HCT116 (cell line): ENCODE results near the gene AKT1. TPM values are rescaled to one million over a fixed set of nuclear protein-coding genes. Genes with fewer than 3 reads are reported as not detected.

Experiments
- ATAC-seq: fragments of 200-7000 bp; cut with Tn5 transposase; 2 replicates; pipeline ENCODE4 v1.9.1; 2020; ENCODE audit warnings: mild to moderate bottlenecking, moderate library complexity
- BruUV-seq: library from RNA; stranded (reverse); fragments of 400-500 nt; replicated peaks from 2 replicates; lab custom pipeline; 2021; lab: Mats Ljungman, UMichigan
- CTCF ChIA-PET: fragments of 300-600 bp; sonication (Branson Sonifier 250); formaldehyde crosslinking; loops from one replicate; lab custom pipeline; 2021; ENCODE audit warnings: antibody characterized with exemption; lab: Charles Lee
- POLR2A ChIA-PET: fragments of 300-600, 350-600 bp; sonication (Branson Sonifier 250); formaldehyde crosslinking; loops from one replicate; lab custom pipeline; 2021; ENCODE audit warnings: antibody characterized with exemption; lab: Charles Lee
- RAD21 ChIA-PET, 2 experiments: fragments of 300-600 bp; sonication (Branson Sonifier 250); formaldehyde crosslinking; loops; one replicate each; lab custom pipeline; 2023; ENCODE audit warnings: low total read pairs in 2 of 2; ENCODE audit not compliant: uncharacterized antibody in 2 of 2, unreplicated experiment in 2 of 2, low non-redundant PET in 1 of 2; lab: Charles Lee
- DNase-seq: peaks from one replicate; pipeline ENCODE4 v3.0.0-alpha.2; 2010; ENCODE audit warnings: low read depth, low spot score
- H2AFZ ChIP-seq: fragments of 200-600 bp; shearing (Covaris generic), sonication (generic); 2 replicates; pipeline ENCODE4 v1.6.1; 2017; ENCODE audit warnings: low read depth, mixed run types, mixed read lengths, antibody characterized with exemption, low read length; ENCODE audit not compliant: poor library complexity, severe bottlenecking
- H3K27ac ChIP-seq: 2 replicates; pipeline ENCODE4 v1.5.1; 2012; ENCODE audit warnings: low read depth, low read length
- H3K27me3 ChIP-seq: fragments of 200-600 bp; sonication (generic); 2 replicates; pipeline ENCODE4 v1.6.1; 2016; ENCODE audit warnings: mixed run types, low read length, mixed read lengths; ENCODE audit not compliant: insufficient read depth
- H3K36me3 ChIP-seq, 2 experiments: fragments of 200-500 bp in 1 of 2; fragments of 200-600 bp in 1 of 2; sonication (Bioruptor generic) in 1 of 2; sonication (generic) in 1 of 2; 2 replicates each; pipeline versions ENCODE4 v1.5.1 to v1.6.1; 2014 to 2016; ENCODE audit warnings: low read length in 2 of 2, inconsistent platforms in 1 of 2, mixed read lengths in 1 of 2, mixed run types in 1 of 2; ENCODE audit not compliant: insufficient read depth in 2 of 2, control insufficient read depth in 1 of 2
- H3K4me1 ChIP-seq, 2 experiments: fragments of 200-600 bp in 1 of 2; sonication (generic) in 1 of 2; 2 replicates each; pipeline versions ENCODE4 v1.5.1 to v1.6.1; 2012 to 2017; ENCODE audit warnings: low read length in 2 of 2, inconsistent platforms in 1 of 2, mild to moderate bottlenecking in 1 of 2, mixed read lengths in 1 of 2, mixed run types in 1 of 2, moderate library complexity in 1 of 2; ENCODE audit not compliant: insufficient read depth in 2 of 2, control insufficient read depth in 1 of 2
- H3K4me2 ChIP-seq: fragments of 200-600 bp; sonication (generic); 2 replicates; pipeline ENCODE4 v1.6.1; 2017; ENCODE audit warnings: mixed run types, low read length, mixed read lengths
- H3K4me3 ChIP-seq, 2 experiments: fragments of 200-600 bp in 1 of 2; sonication (generic) in 1 of 2; replicated peaks in 1 of 2; 2 replicates each; pipeline ENCODE4 v1.5.1; 2011 to 2016; ENCODE audit warnings: low read length in 2 of 2, control low read depth in 1 of 2, low read depth in 1 of 2, mild to moderate bottlenecking in 1 of 2, mixed read lengths in 1 of 2, mixed run types in 1 of 2
- H3K79me2 ChIP-seq: fragments of 200-600 bp; sonication (generic); 2 replicates; pipeline ENCODE4 v1.6.1; 2017; ENCODE audit warnings: mild to moderate bottlenecking, mixed run types, low read length, moderate library complexity, mixed read lengths; ENCODE audit not compliant: insufficient read depth
- H3K9ac ChIP-seq: fragments of 200-600 bp; sonication (generic); 2 replicates; pipeline ENCODE4 v1.6.1; 2016; ENCODE audit warnings: low read length, mixed read lengths
- H3K9me2 ChIP-seq: fragments of 200-600 bp; sonication (generic), shearing (Covaris generic); 2 replicates; pipeline ENCODE4 v1.6.1; 2017; ENCODE audit warnings: mixed run types, mild to moderate bottlenecking, moderate library complexity; ENCODE audit not compliant: insufficient read depth
- H3K9me3 ChIP-seq, 2 experiments: fragments of 200-500 bp in 1 of 2; fragments of 200-600 bp in 1 of 2; sonication (Bioruptor generic) in 1 of 2; sonication (generic) in 1 of 2; 2 replicates each; pipeline ENCODE4 v1.6.1; 2014 to 2017; ENCODE audit warnings: low read length in 2 of 2, mixed read lengths in 2 of 2, inconsistent platforms in 1 of 2, low read depth in 1 of 2, mild to moderate bottlenecking in 1 of 2, mixed run types in 1 of 2, moderate library complexity in 1 of 2; ENCODE audit not compliant: control insufficient read depth in 1 of 2, insufficient read depth in 1 of 2
- H4K20me1 ChIP-seq: fragments of 200-600 bp; sonication (generic), shearing (Covaris generic); 2 replicates; pipeline ENCODE4 v1.6.1; 2017; ENCODE audit warnings: mixed run types, mild to moderate bottlenecking, moderate library complexity; ENCODE audit not compliant: insufficient read depth
- CBX3 ChIP-seq: IDR thresholded peaks from 2 replicates; pipeline ENCODE4 v1.6.1; 2012; ENCODE audit warnings: low read depth
- ELF1 ChIP-seq: IDR thresholded peaks from 2 replicates; pipeline ENCODE4 v1.6.1; 2012; ENCODE audit warnings: low read depth, borderline replicate concordance
- EZH2 ChIP-seq: fragments of 200-600 bp; sonication (generic); IDR thresholded peaks from 2 replicates; pipeline ENCODE4 v1.6.1; 2017; ENCODE audit warnings: antibody characterized with exemption, mixed run types
- FOSL1 ChIP-seq: IDR thresholded peaks from 2 replicates; pipeline ENCODE4 v1.6.1; 2012; ENCODE audit warnings: low read depth
- MAX ChIP-seq: IDR thresholded peaks from 2 replicates; pipeline ENCODE4 v1.6.1; 2012
- POLR2AphosphoS5 ChIP-seq: IDR thresholded peaks from 2 replicates; pipeline ENCODE4 v1.6.1; 2011; ENCODE audit warnings: mild to moderate bottlenecking, low read depth, low read length, moderate library complexity
- SRF ChIP-seq: IDR thresholded peaks from 2 replicates; pipeline ENCODE4 v1.6.1; 2012; ENCODE audit warnings: low read depth
- TCF7L2 ChIP-seq: IDR thresholded peaks from 2 replicates; pipeline ENCODE4 v1.7.0; 2011; ENCODE audit warnings: borderline replicate concordance, inconsistent platforms; ENCODE audit not compliant: insufficient read depth, insufficient read length; ENCODE audit errors: extremely low read depth
- ZNF274 ChIP-seq: fragments of 200-500 bp; sonication (Bioruptor generic); IDR thresholded peaks from 2 replicates; pipeline ENCODE4 v1.6.1; 2014; ENCODE audit warnings: mild to moderate bottlenecking, low read depth, low read length, inconsistent platforms
- intact Hi-C: fragments of 100-400 bp; cut with micrococcal nuclease; formaldehyde crosslinking; loops from 2 replicates; pipeline ENCODE4 v1.10.0; 2022
- total RNA-seq: library from RNA; stranded (reverse); gene quantifications from one replicate; pipeline ENCODE4 v1.2.1, GENCODE V29; 2021; ENCODE audit not compliant: unreplicated experiment
- TF ChIP-seq, protein P1 (sequence below), 3 experiments: fragments of 200-600 bp in 1 of 3; sonication (generic) in 1 of 3; IDR thresholded peaks in 2 of 3; conservative IDR thresholded peaks in 1 of 3; 2 replicates each; pipeline ENCODE4 v1.5.1; 2012 to 2017; ENCODE audit warnings: low read depth in 2 of 3, low read length in 2 of 3, antibody characterized with exemption in 1 of 3, borderline replicate concordance in 1 of 3, control low read depth in 1 of 3, mild to moderate bottlenecking in 1 of 3, mixed read lengths in 1 of 3, mixed run types in 1 of 3, moderate library complexity in 1 of 3; ENCODE audit not compliant: insufficient read depth in 1 of 3

The AKT1 gene
- total RNA-seq, 1 experiment from 2014 or later, result 152 TPM

DNA sequence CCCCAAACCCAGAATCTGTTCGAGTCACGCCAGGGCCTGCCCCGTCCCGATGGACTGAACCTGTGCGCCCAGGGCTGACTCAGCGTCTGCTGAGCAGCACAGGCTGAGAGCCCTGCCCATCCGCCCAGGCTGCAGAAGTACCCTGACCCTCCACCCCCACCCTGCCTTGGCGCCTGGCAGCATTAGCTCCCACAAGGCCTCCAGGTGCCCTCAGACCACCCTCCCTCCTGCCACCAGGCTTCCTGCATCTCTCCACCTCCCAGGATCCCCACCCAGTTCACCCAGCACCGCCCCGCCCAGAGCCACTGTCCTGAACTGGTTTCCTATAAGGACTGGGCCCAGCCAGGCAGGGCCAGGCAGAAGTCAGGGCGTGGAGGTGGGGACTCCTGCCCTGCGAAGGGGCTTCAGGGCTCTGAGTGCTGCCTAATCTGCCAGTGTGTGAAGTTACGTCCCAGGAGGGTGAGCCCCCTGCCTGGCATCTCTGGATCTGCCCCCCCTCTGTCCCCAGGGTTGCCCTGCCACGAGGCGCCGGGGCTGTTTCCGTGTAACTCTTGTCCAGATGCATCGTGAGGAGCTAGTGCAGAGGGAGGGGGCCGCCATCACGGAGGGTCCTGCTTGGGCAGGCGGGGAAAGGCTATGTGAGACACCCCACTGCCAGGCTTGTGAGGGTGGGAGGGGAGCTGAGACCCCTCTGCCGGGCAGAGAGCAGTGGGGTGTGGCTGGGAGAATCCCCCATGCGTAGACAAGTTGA, 62.4 kb downstream of the AKT1 start:
- no TSS peak for BruUV-seq
- Histone ChIP-seq H2AFZ (no peak overlapping the region), H3K4me2 (peak overlapping the region; percentile 38), H3K4me1 (peaks cover 18 to 19% of the 10 kb centered on the region in 2 experiments), H3K9me2 (no peaks in the 10 kb centered on the region), H3K79me2 (no peaks in the 10 kb centered on the region), H3K27ac (peak overlapping the region; percentile 42; the same call in 1 of the 2 replicates), H4K20me1 (no peaks in the 10 kb centered on the region), H3K9me3 (no peaks in the 10 kb centered on the region), H3K9ac (peak overlapping the region; percentile 16; the same call in 1 of the 2 replicates), H3K4me3 (no peak overlapping the region), H3K36me3 (no peaks in the 10 kb centered on the region), H3K27me3 (no peaks in the 10 kb centered on the region)
- DNase-seq (no peak), ATAC-seq (peak; percentile 36; the same call in 1 of the 2 replicates)
- ChIA-PET CTCF (no interaction called here), RAD21 (no interaction called here), POLR2A (no interaction called here)
- TF ChIP-seq FOSL1, result no peak
- TF ChIP-seq TCF7L2, result no peak
- TF ChIP-seq ELF1, result no peak
- no peak for TF ChIP-seq MAX
- no peak for TF ChIP-seq ZNF274
- TF ChIP-seq CBX3, result no peak
- intact Hi-C loops, result no loop called here

DNA sequence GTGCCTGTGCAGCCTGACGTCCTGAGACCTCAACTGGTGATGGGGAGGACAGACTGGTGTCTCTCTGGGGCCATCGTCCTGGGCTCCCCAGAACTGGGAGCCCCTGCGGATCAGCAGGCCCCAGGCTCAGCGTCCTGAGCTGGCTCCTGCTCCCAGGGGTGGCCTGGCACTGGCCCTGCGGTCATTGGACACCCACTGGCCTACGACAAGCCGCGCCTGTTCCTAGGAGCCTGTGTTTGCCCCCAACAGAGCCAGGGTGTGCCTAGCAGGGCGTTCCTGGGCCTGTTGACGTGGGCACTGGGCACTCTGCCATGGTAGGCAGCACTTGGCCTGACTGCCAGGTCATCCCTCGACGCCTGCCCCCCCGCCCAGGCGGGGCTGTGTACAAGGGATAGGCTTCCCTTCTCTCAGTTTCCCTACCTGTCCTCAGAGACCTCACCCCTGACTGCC, 63.2 kb downstream of the AKT1 start:
- H3K79me2 ChIP-seq, result no peaks in the 10 kb centered on the region
- peaks cover 18 to 19% of the 10 kb centered on the region in 2 experiments for H3K4me1 ChIP-seq
- H4K20me1 ChIP-seq, result no peaks in the 10 kb centered on the region
- no peak overlapping the region for H3K4me3 ChIP-seq
- no peaks in the 10 kb centered on the region for H3K27me3 ChIP-seq
- no TSS peak for BruUV-seq
- peak overlapping the region; percentile 42; the same call in 1 of the 2 replicates for H3K27ac ChIP-seq
- DNase-seq (no peak), ATAC-seq (peak; percentile 39)
- H3K9me3 ChIP-seq, result no peaks in the 10 kb centered on the region
- CTCF ChIA-PET, result no interaction called here
- peak overlapping the region; percentile 16; the same call in 1 of the 2 replicates for H3K9ac ChIP-seq
- TF ChIP-seq EZH2 (no peak), FOSL1 (no peak), POLR2AphosphoS5 (0 out of 2 replicates have a peak, but pooled peaks have one; percentile 23), ELF1 (no peak), TCF7L2 (no peak), SRF (no peak)
- TF ChIP-seq, protein P1, sequence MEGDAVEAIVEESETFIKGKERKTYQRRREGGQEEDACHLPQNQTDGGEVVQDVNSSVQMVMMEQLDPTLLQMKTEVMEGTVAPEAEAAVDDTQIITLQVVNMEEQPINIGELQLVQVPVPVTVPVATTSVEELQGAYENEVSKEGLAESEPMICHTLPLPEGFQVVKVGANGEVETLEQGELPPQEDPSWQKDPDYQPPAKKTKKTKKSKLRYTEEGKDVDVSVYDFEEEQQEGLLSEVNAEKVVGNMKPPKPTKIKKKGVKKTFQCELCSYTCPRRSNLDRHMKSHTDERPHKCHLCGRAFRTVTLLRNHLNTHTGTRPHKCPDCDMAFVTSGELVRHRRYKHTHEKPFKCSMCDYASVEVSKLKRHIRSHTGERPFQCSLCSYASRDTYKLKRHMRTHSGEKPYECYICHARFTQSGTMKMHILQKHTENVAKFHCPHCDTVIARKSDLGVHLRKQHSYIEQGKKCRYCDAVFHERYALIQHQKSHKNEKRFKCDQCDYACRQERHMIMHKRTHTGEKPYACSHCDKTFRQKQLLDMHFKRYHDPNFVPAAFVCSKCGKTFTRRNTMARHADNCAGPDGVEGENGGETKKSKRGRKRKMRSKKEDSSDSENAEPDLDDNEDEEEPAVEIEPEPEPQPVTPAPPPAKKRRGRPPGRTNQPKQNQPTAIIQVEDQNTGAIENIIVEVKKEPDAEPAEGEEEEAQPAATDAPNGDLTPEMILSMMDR (IDR thresholded peaks at IDR 0.05 in 2 of 3, conservative IDR thresholded peaks at IDR 0.05 in 1 of 3; ENCODE audit: borderline replicate concordance in 1 of 3, insufficient read depth in 1 of 3, low read depth in 2 of 3, low read length in 2 of 3), result no peak
- H3K9me2 ChIP-seq, result no peaks in the 10 kb centered on the region
- RAD21 ChIA-PET, result no interaction called here
- POLR2A ChIA-PET, result no interaction called here
- H3K36me3 ChIP-seq, result no peaks in the 10 kb centered on the region
- no peak overlapping the region for H2AFZ ChIP-seq
- intact Hi-C loops, result no loop called here
- H3K4me2 ChIP-seq, result peak overlapping the region; percentile 38
